Esophagus (tissue), 2 donors: ENCODE measurements around the gene DUSP28. TPM values are rescaled to one million over a fixed set of nuclear protein-coding genes. Genes with fewer than 3 reads are reported as not detected.
"Not testable (repeated sequence)": the region's sequence is repeated elsewhere in the genome, so short reads cannot be mapped to it uniquely, and the experiment has no call there.

Experiments
- H3K27ac ChIP-seq, 2 donors: one replicate each; pipeline ENCODE4 v1.5.1; 2013; ENCODE audit warnings: low read depth in 2 of 2, mild to moderate bottlenecking in 2 of 2, inconsistent platforms in 1 of 2, low read length in 1 of 2, moderate library complexity in 1 of 2
- H3K27me3 ChIP-seq, 2 donors: one replicate each; pipeline ENCODE4 v1.6.1; 2013; ENCODE audit warnings: low read length in 2 of 2, control low read depth in 1 of 2, mild to moderate bottlenecking in 1 of 2; ENCODE audit not compliant: insufficient read depth in 2 of 2, control insufficient read depth in 1 of 2
- H3K36me3 ChIP-seq, 2 donors: one replicate each; pipeline ENCODE4 v1.6.1; 2013; ENCODE audit warnings: low read length in 1 of 2; ENCODE audit not compliant: control insufficient read depth in 2 of 2, insufficient read depth in 2 of 2
- H3K4me1 ChIP-seq, 2 donors: one replicate each; pipeline ENCODE4 v1.6.1; 2013; ENCODE audit warnings: low read length in 1 of 2; ENCODE audit not compliant: control insufficient read depth in 2 of 2, insufficient read depth in 2 of 2
- H3K4me3 ChIP-seq, 2 donors: one replicate each; pipeline ENCODE4 v1.5.1; 2013; ENCODE audit warnings: low read length in 2 of 2, mild to moderate bottlenecking in 2 of 2, low read depth in 1 of 2, moderate library complexity in 1 of 2
- H3K9me3 ChIP-seq, 2 donors: one replicate each; pipeline ENCODE4 v1.6.1; 2013; ENCODE audit warnings: mild to moderate bottlenecking in 2 of 2, low read depth in 1 of 2, low read length in 1 of 2, moderate library complexity in 1 of 2; ENCODE audit not compliant: control insufficient read depth in 2 of 2, insufficient read depth in 1 of 2
- WGBS, 2 donors: extraction: QIAGEN DNeasy Blood & Tissue Kit; methylation state at CpG; one replicate each; pipeline ENCODE4 v1.1.7; 2013; 5-methylcytosine and 5-hydroxymethylcytosine counted together
- polyA plus RNA-seq, 2 donors: library from polyadenylated mRNA; stranded (reverse); fragments of 200-250 nt; gene quantifications; one replicate each; pipeline ENCODE4 v1.2.3, GENCODE V29; 2013
- donor health status: healthy with polysubstance abuse.
- donor health status: Bipolar disorder and iron deficiency.

Gene DUSP28
- polyA plus RNA-seq, 2 donors, result 3.5 to 3.8 TPM

DNA sequence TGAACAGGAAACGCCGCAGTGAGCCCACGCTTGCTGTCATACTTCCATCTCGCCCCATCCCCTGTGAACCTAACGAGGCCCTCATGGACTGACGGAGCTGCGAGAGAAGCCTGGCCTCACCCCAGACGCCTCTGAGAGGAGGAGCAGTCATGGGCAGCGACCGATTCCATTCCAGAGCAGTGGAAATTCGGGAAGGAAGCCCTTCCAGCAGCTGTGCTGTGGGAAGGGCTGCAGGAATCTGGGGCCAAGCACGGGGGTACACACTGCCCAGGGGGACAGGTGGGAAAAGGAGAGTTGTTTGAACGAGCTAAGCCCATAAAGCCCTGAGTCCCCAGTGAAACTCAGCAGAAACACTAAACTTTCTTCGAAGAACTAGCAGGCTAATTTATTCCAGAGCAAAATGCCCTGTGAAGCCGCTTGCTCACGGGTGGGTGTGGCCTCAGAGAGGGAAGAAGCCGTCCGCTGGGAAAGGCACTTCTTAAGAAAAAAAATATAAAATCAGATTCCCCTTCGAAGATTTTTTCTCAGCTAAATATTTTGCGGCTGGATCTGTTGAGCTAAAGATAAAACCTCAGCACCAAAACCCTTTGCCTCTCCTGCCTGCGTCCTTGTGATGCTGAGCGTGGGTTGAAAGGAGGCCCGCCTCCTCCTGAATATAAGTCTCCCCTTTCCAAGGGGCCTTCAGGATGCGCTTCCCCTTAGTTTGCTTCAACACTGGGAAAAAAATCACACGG lies 40.6 kb upstream of the DUSP28 start:
- H3K36me3 ChIP-seq, result peaks cover 0 to 16% of the 10 kb centered on the region in 2 donors
- peaks cover 3 to 8% of the 10 kb centered on the region in 2 donors for H3K4me1 ChIP-seq

DNA sequence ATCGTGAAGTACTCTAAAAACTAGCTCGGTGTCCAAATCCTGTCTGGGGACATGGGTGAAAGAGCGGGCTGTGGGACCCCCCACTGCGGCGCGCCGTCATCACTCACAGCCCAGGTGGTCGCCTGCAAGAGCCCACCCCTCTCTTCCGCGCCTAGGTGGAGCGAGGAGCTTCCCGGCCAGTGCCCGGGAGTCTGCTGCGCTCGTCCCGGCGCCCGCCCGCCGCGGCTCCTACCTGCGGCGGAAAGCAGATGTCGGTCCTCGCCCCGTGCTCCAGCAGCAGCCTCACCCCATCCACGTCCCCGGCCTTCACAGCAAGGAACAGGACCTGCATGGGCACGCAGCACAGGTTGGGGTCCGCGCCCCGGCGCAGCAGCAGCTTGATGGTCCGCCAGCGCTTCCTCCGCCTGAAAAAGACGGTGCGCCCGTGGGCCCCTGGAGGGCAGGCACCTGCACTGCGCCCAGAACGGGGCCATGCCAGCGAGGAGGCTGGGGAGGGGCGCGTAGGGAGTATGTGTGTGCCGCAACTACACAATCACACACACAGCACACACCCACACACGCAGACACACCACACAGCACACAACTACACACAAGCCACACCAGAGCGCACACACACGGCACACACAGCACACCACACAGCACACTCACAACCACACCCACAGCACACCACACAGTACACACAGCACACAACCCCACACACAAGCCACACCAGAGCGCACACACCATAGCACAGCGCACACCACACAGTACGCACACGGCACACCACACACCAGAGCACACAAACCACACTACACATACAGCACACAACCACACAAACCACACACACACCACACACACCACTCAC lies 39.8 kb upstream of the DUSP28 start:
- Histone ChIP-seq H3K9me3 (peaks cover 0 to 3% of the 10 kb centered on the region in 2 donors), H3K4me1 (peaks cover 0 to 8% of the 10 kb centered on the region in 2 donors), H3K27ac (no peak overlapping the region), H3K27me3 (no peaks in the 10 kb centered on the region), H3K36me3 (peaks cover 0 to 20% of the 10 kb centered on the region in 2 donors), H3K4me3 (peak overlapping the region; percentile 12 to 20)
- WGBS, 2 donors, result 27 to 32% methylated on average over 52 of the region's 52 CpGs

More for the DNA sequence above, 40.6 kb upstream of the DUSP28 start:
- 39 to 46% methylated on average over 25 of the region's 25 CpGs for WGBS, 2 donors
- peaks cover 0 to 2% of the 10 kb centered on the region in 2 donors for H3K9me3 ChIP-seq
- H3K27me3 ChIP-seq, result no peaks in the 10 kb centered on the region
- H3K4me3 ChIP-seq, result peak overlapping the region in 1 of 2 donors; percentile 12
- H3K27ac ChIP-seq, result no peak overlapping the region

DNA sequence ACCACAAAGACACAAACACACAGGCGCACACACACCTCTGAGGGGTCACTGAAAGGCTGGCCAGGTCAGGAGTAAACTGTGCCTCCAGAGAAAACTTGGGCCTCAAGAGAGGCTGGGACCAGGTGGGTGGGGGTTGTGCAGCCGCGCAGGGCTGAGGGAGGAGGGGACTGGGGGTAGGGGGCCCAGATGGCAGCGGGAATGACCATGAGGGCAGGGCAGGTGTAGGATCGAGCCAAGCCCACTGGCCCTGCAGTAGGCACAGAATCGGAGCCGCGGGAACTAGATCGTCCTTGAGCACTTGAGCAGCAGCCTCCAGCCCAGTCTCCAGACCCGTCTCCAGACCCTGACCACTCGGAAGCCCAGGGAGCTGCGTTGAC lies 39.2 kb upstream of the DUSP28 start:
- Histone ChIP-seq H3K27ac (no peak overlapping the region), H3K4me1 (peaks cover 0 to 8% of the 10 kb centered on the region in 2 donors), H3K9me3 (peaks cover 0 to 9% of the 10 kb centered on the region in 2 donors), H3K4me3 (no peak overlapping the region), H3K36me3 (peaks cover 0 to 25% of the 10 kb centered on the region in 2 donors), H3K27me3 (no peaks in the 10 kb centered on the region)
- 92 to 94% methylated on average over 12 of the region's 12 CpGs for WGBS, 2 donors

GRCh38 chr2:240521885-240522284 lies 38.3 kb upstream of the DUSP28 start:
- not testable (repeated sequence) for H3K4me3 ChIP-seq, H3K9me3 ChIP-seq, H3K4me1 ChIP-seq, H3K27ac ChIP-seq, H3K27me3 ChIP-seq
- H3K36me3 ChIP-seq, result peaks cover 0 to 29% of the 10 kb centered on the region in 2 donors
- WGBS, 2 donors, result 91 to 94% methylated on average over 5 of the region's 5 CpGs

DNA sequence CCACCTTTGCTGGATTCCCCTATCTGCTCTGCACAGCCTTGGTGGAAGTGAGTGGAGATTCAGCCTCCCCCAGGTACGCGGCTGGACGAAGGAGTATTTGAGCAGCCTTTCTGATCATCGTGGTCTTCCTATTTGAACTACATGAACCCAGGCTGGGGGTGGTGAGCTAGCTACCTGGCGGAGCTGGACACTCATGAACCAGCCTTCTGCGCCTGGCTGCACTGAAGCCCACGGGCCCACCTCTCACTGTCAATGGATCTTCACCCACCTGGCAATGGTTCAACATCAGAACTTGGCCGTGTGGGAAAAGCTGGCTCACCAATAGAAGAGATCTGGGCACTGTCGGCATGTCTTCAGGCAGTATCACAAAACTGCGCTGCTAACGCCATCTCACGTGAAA lies 37.8 kb upstream of the DUSP28 start:
- Histone ChIP-seq H3K36me3 (peaks cover 0 to 29% of the 10 kb centered on the region in 2 donors), H3K4me1 (peaks cover 0 to 8% of the 10 kb centered on the region in 2 donors), H3K27ac (no peak overlapping the region), H3K9me3 (peaks cover 0 to 10% of the 10 kb centered on the region in 2 donors), H3K4me3 (no peak overlapping the region), H3K27me3 (no peaks in the 10 kb centered on the region)
- 94 to 95% methylated on average over 12 of the region's 12 CpGs for WGBS, 2 donors

GRCh38 chr2:240523451-240524281 lies 36.5 kb upstream of the DUSP28 start:
- Histone ChIP-seq H3K4me1 (peaks cover 0 to 8% of the 10 kb centered on the region in 2 donors), H3K36me3 (peaks cover 1 to 33% of the 10 kb centered on the region in 2 donors), H3K27ac (no peak overlapping the region), H3K4me3 (no peak overlapping the region), H3K9me3 (peaks cover 0 to 12% of the 10 kb centered on the region in 2 donors), H3K27me3 (no peaks in the 10 kb centered on the region)
- 96 to 97% methylated on average over 32 of the region's 32 CpGs for WGBS, 2 donors

DNA sequence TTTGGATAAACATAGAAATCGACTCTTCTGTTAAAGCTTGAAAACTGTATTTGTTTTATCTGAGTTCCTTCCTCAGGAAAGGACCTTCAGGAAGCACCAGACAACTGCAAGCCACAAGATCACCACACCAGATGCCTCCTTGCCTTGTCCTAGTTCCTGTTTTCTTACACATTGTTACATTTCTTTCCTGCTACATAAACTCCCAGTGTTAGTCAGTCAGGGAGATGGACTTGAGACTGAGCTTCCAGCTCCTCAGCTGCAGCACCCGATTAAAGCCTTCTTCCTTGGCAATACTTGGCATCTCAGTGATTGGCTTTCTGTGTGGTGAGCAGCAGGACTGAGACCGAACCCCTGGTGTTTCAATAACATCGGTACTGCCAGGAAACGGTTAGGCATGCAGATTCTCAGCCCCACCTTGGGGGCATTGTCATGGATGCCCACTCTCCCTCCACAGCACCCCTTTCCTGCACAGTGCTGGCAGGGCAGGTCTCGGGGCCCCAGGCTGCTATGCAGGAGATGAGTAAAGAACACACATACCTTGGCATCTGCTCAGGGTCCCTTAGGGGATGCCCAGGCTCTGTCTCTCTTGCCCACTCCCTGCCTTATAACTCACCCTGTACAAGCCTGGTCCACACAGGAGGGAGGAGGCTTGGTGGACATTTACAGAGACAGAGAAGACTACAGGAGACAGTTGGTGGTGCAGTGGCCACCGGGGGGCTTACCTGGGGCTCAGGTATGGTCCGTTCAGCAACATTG lies 35.0 kb upstream of the DUSP28 start:
- Histone ChIP-seq H3K9me3 (peaks cover 2 to 12% of the 10 kb centered on the region in 2 donors), H3K4me3 (no peak overlapping the region), H3K27me3 (no peaks in the 10 kb centered on the region), H3K4me1 (peaks cover 0 to 7% of the 10 kb centered on the region in 2 donors), H3K27ac (no peak overlapping the region), H3K36me3 (peaks cover 7 to 37% of the 10 kb centered on the region in 2 donors)
- WGBS, 2 donors, result 90% methylated on average over 8 of the region's 8 CpGs

DNA sequence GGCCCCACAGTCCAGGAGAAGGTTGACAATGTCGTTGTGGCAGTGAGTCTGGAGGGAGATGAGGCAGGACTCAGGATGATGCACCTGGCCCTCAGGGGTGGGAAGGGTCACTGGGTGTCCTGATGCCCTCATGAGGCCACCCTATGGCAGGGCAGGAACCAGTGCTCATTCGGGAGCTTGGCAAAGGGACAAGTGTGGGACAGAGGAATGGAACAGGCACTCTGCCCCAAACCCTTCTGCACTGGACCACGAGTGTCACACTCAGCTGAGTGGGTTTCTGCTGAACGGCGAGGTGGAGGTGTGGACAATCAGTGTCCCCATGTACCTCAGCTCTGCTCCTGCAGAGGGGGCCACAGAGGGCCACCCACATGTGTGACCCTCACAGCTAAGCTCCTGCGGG lies 34.4 kb upstream of the DUSP28 start:
- WGBS, 2 donors, result 95 to 98% methylated on average over 6 of the region's 6 CpGs
- peaks cover 7 to 42% of the 10 kb centered on the region in 2 donors for H3K36me3 ChIP-seq

More for the DNA sequence above, 34.4 kb upstream of the DUSP28 start:
- H3K4me3 ChIP-seq, result no peak overlapping the region
- H3K27me3 ChIP-seq, result no peaks in the 10 kb centered on the region
- peaks cover 2 to 12% of the 10 kb centered on the region in 2 donors for H3K9me3 ChIP-seq
- H3K27ac ChIP-seq, result no peak overlapping the region
- H3K4me1 ChIP-seq, result peaks cover 0 to under 1% of the 10 kb centered on the region in 2 donors
